Peyer's patch (tissue), 4 donors: Measurements from ENCODE around the gene TEKTIP1.

Experiments used
- POLR2A ChIP-seq, 2 donors: fragments of 450-650 bp; IDR thresholded peaks; one replicate each; pipeline ENCODE4 v1.5.1; 2017; ENCODE audit warnings: antibody characterized with exemption in 2 of 2, mild to moderate bottlenecking in 2 of 2, moderate library complexity in 2 of 2
- TF ChIP-seq, protein P1 (sequence below), 6 experiments: fragments of 450-650 bp in 4 of 6; fragments of 200-600 bp in 2 of 6; sonication (generic) in 1 of 6; IDR thresholded peaks; one replicate each; pipeline ENCODE4 v1.5.1; 2017 to 2019; ENCODE audit warnings: antibody characterized with exemption in 6 of 6, mild to moderate bottlenecking in 3 of 6, moderate library complexity in 1 of 6

DNA sequence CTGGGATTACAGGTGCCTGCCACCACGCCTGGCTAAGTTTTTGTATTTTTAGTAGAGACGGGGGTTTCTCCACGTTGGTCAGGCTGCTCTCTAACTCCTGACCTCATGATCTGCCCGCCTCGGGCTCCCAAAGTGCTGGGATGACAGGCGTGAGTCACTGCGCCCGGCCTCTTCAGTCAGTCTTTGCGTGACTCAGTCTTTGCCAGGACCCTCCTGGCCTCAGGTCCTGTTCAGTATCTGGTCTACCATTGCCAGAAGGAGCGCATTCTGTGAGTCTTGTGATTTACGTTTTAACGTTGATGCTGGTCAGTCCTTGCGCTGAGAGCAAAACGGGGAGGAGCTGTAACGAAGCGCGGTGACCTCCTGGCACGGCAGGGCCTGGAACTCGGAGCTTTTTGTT lies 26.2 kb downstream of the TEKTIP1 start:
- TF ChIP-seq, protein P1, sequence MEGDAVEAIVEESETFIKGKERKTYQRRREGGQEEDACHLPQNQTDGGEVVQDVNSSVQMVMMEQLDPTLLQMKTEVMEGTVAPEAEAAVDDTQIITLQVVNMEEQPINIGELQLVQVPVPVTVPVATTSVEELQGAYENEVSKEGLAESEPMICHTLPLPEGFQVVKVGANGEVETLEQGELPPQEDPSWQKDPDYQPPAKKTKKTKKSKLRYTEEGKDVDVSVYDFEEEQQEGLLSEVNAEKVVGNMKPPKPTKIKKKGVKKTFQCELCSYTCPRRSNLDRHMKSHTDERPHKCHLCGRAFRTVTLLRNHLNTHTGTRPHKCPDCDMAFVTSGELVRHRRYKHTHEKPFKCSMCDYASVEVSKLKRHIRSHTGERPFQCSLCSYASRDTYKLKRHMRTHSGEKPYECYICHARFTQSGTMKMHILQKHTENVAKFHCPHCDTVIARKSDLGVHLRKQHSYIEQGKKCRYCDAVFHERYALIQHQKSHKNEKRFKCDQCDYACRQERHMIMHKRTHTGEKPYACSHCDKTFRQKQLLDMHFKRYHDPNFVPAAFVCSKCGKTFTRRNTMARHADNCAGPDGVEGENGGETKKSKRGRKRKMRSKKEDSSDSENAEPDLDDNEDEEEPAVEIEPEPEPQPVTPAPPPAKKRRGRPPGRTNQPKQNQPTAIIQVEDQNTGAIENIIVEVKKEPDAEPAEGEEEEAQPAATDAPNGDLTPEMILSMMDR (IDR thresholded peaks at IDR 0.05) = no peak
- TF ChIP-seq POLR2A (IDR thresholded peaks at IDR 0.05) = no peak
